Body of pancreas (tissue), 4 donors: ENCODE data around the gene GFRA1.

Source experiments
- POLR2A ChIP-seq, 3 donors: fragments of 450-650 bp; IDR thresholded peaks; one replicate each; pipeline ENCODE4 v1.6.1; 2016; ENCODE audit warnings: antibody characterized with exemption in 3 of 3, mild to moderate bottlenecking in 2 of 3
- TF ChIP-seq, protein P1 (sequence below), 7 experiments: fragments of 450-650 bp in 4 of 7; fragments of 200-600 bp in 3 of 7; sonication (generic) in 3 of 7; IDR thresholded peaks; one replicate each; pipeline ENCODE4 v1.5.1; 2016 to 2019; ENCODE audit warnings: antibody characterized with exemption in 7 of 7

DNA sequence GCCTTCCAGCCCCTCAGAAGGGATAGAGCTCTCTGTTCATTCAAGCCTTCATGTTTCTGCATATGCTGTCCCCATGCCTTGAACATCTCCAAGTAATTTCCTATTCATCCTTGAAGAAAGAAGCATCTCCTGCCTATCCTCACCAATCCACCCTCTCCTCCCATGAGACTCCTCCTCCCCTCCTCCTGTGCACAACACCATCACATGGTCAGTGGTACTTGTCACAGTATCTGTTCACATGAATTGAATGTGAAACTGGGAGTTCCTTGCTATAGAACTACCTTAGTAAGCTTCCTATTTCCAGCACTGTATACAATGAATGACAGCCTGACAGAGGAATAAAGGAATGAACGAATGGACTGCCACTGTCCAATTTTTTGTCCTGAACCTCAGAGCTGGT is 115.5 kb downstream of the GFRA1 start:
- TF ChIP-seq POLR2A (IDR thresholded peaks at IDR 0.05): no peak
- TF ChIP-seq, protein P1, sequence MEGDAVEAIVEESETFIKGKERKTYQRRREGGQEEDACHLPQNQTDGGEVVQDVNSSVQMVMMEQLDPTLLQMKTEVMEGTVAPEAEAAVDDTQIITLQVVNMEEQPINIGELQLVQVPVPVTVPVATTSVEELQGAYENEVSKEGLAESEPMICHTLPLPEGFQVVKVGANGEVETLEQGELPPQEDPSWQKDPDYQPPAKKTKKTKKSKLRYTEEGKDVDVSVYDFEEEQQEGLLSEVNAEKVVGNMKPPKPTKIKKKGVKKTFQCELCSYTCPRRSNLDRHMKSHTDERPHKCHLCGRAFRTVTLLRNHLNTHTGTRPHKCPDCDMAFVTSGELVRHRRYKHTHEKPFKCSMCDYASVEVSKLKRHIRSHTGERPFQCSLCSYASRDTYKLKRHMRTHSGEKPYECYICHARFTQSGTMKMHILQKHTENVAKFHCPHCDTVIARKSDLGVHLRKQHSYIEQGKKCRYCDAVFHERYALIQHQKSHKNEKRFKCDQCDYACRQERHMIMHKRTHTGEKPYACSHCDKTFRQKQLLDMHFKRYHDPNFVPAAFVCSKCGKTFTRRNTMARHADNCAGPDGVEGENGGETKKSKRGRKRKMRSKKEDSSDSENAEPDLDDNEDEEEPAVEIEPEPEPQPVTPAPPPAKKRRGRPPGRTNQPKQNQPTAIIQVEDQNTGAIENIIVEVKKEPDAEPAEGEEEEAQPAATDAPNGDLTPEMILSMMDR (IDR thresholded peaks at IDR 0.05): no peak
